DMS53 (cell line): ENCODE measurements around the gene TTC4.
"Not testable (repeated sequence)": the region's sequence is repeated elsewhere in the genome, so short reads cannot be mapped to it uniquely, and the experiment has no call there.

Source experiments
- DNase-seq: peaks from one replicate; lab custom pipeline; 2025; lab: John Stamatoyannopoulos, UW

Gene TTC4

GRCh38 chr1:54750596-54750995 is 34.9 kb downstream of the TTC4 start:
- DNase-seq, result no peak

GRCh38 chr1:54751426-54751825 is 35.8 kb downstream of the TTC4 start:
- no peak for DNase-seq

GRCh38 chr1:54754045-54754444 is 38.4 kb downstream of the TTC4 start:
- DNase-seq, result no peak

- DNase-seq, result no peak
Measured at GRCh38 chr1:54754486-54755285, 39.0 kb downstream of the TTC4 start.

GRCh38 chr1:54757833-54758232 is 42.2 kb downstream of the TTC4 start:
- DNase-seq, result no peak

- no peak for DNase-seq
Measured at GRCh38 chr1:54758678-54759348, 43.2 kb downstream of the TTC4 start.

GRCh38 chr1:54763816-54764132 is 48.1 kb downstream of the TTC4 start:
- DNase-seq, result peak; percentile 83

GRCh38 chr1:54764133-54764921 is 48.7 kb downstream of the TTC4 start, which contains the start of gene PARS2:
PARS2 (minus strand) TSS chr1:54764523; CDS start chr1:54759161, 5,362 bp downstream.
- peak; percentile 100 for DNase-seq

GRCh38 chr1:54764922-54765561 is 49.4 kb downstream of the TTC4 start:
- DNase-seq, result no peak

GRCh38 chr1:54766726-54767125 is 51.1 kb downstream of the TTC4 start:
- no peak for DNase-seq

GRCh38 chr1:54767526-54767925 is 51.9 kb downstream of the TTC4 start:
- DNase-seq, result no peak

GRCh38 chr1:54768093-54768492 is 52.4 kb downstream of the TTC4 start:
- peak; percentile 45 for DNase-seq

GRCh38 chr1:54772951-54773350 is 57.3 kb downstream of the TTC4 start:
- no peak for DNase-seq

- DNase-seq, result peak; percentile 90
Measured at GRCh38 chr1:54774820-54775498, 59.3 kb downstream of the TTC4 start.

- not testable (repeated sequence) for DNase-seq
Measured at GRCh38 chr1:54775828-54776721, 60.4 kb downstream of the TTC4 start.

- no peak for DNase-seq
Measured at GRCh38 chr1:54777011-54777410, 61.4 kb downstream of the TTC4 start.

- no peak for DNase-seq
Measured at GRCh38 chr1:54777431-54777830, 61.8 kb downstream of the TTC4 start.

GRCh38 chr1:54781023-54781723 is 65.5 kb downstream of the TTC4 start:
- DNase-seq, result no peak

- no peak for DNase-seq
Measured at GRCh38 chr1:54782156-54782555, 66.5 kb downstream of the TTC4 start.

- DNase-seq, result no peak
Measured at GRCh38 chr1:54782588-54782987, 66.9 kb downstream of the TTC4 start.
